ENCODE measurements around the gene PITX1. TPM values are rescaled to one million over a fixed set of nuclear protein-coding genes. Genes with fewer than 3 reads are reported as not detected.
A peak's percentile ranks its signal among the peaks of the same experiment; 100 is the strongest.

PITX1 gene
- polyA plus RNA-seq, 3 donors: not detected

DNA sequence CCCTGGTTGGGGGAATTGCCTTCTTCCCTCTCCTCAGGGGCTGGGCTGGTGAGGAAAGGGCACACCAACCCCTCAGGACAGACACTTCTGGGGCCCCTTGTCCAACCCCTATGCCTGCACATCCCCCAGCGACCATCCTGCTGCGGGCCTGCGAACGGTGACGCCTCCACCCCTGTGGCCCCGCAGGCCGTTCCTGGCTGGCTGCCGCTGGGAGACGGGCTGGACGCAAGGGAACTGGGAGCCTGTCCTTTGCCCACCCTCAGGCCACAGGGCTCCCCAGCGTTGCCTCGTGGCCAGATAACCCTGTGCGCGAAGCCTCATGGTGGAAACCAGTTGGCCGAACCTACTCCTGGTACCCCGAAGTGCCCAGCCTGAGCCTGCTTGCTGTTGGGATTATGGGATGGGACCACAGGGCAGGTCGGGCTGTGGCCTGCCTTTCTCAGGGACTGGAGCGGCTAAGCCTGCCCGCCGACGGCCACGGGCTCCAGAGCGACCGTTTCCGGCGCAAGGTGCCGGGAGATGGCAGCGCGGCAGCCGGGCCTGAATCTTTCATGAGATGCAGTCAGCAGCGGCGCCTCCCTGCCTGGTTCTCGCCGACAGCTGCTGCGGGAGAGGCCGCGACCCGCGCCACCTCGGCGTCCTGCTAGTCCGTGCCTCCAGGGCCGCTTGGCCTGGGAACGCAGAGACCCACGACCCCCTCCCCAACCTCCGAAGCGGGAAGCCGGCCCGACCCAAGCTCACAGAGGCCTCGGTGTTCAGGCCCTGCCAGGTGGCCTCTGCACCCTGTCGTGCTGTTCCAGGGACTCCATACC, 6.5 kb upstream of the PITX1 start:
- Histone ChIP-seq H3K4me1 (ENCODE audit: control insufficient read depth in 1 of 2, insufficient read depth in 2 of 2, low read length in 2 of 2) (peaks cover 0 to 5% of the 10 kb centered on the region in 2 donors), H3K27me3 (ENCODE audit: control insufficient read depth in 2 of 2, insufficient read depth in 2 of 2, low read length in 2 of 2) (peaks cover 72 to 96% of the 10 kb centered on the region in 2 donors), H3K9ac (ENCODE audit: insufficient read depth, low read length, poor library complexity, severe bottlenecking) (no peak overlapping the region), H3K9me3 (replicated peaks in 1 of 2; ENCODE audit: control insufficient read depth in 1 of 2, insufficient read depth in 1 of 2, low read length in 2 of 2) (peaks cover 4 to 47% of the 10 kb centered on the region in 2 donors), H3K4me2 (replicated peaks; ENCODE audit: extremely low read depth, low read length, poor library complexity, severe bottlenecking) (no peak overlapping the region), H4K20me1 (ENCODE audit: insufficient read depth, low read length) (no peaks in the 10 kb centered on the region), H3K27ac (ENCODE audit: low read depth in 1 of 2, low read length in 2 of 2) (no peak overlapping the region), H3K79me2 (ENCODE audit: insufficient read depth, low read length) (no peaks in the 10 kb centered on the region), H3K36me3 (replicated peaks in 1 of 2; ENCODE audit: control insufficient read depth in 1 of 2, insufficient read depth in 2 of 2, low read length in 2 of 2) (no peaks in the 10 kb centered on the region), H3K4me3 (replicated peaks in 1 of 3; ENCODE audit: low read depth in 2 of 3, low read length in 3 of 3) (no peak overlapping the region), H2AFZ (ENCODE audit: insufficient read depth, low read depth, low read length, poor library complexity, severe bottlenecking) (no peak overlapping the region)
- Mint-ChIP-seq H3K27ac (peak overlapping the region in 1 of 7 donors; percentile 11), H3K9me3 (peaks cover 0 to 15% (median 0%) of the 10 kb centered on the region in 7 donors), H3K4me3 (peak overlapping the region in 1 of 2 donors; percentile 79), H3K36me3 (peaks cover 0 to 1% of the 10 kb centered on the region in 2 donors), H3K4me1 (peaks cover 3% of the 10 kb centered on the region), H3K27me3 (ENCODE audit: low read depth in 3 of 3) (peaks cover 79 to 98% (median 88%) of the 10 kb centered on the region in 3 donors)
- TF ChIP-seq, protein P1, sequence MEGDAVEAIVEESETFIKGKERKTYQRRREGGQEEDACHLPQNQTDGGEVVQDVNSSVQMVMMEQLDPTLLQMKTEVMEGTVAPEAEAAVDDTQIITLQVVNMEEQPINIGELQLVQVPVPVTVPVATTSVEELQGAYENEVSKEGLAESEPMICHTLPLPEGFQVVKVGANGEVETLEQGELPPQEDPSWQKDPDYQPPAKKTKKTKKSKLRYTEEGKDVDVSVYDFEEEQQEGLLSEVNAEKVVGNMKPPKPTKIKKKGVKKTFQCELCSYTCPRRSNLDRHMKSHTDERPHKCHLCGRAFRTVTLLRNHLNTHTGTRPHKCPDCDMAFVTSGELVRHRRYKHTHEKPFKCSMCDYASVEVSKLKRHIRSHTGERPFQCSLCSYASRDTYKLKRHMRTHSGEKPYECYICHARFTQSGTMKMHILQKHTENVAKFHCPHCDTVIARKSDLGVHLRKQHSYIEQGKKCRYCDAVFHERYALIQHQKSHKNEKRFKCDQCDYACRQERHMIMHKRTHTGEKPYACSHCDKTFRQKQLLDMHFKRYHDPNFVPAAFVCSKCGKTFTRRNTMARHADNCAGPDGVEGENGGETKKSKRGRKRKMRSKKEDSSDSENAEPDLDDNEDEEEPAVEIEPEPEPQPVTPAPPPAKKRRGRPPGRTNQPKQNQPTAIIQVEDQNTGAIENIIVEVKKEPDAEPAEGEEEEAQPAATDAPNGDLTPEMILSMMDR (IDR thresholded peaks at IDR 0.05): no peak
- 3% methylated on average over 51 of the region's 51 CpGs for WGBS (ENCODE audit: insufficient coverage)
- intact Hi-C loops (cut with micrococcal nuclease): no loop called here
- no peak for DNase-seq

DNA sequence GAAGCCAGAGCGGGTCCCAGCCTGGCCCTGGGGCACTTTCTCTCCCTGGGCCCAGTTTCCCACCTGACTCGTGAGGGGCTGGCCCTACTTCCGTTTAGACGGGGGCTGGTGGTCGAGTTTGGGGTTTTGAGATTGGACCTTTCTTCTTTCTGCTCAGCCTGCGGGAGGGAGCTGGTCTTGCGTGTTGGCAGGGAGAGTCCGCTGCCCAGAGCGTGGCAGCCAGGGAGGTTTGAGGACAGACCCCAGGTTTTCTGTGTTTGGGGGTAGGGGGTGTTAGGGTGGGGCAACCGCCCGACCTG, 6.0 kb upstream of the PITX1 start:
- Histone ChIP-seq H4K20me1 (ENCODE audit: insufficient read depth, low read length) (no peaks in the 10 kb centered on the region), H3K36me3 (replicated peaks in 1 of 2; ENCODE audit: control insufficient read depth in 1 of 2, insufficient read depth in 2 of 2, low read length in 2 of 2) (no peaks in the 10 kb centered on the region), H3K27ac (ENCODE audit: low read depth in 1 of 2, low read length in 2 of 2) (no peak overlapping the region), H3K9ac (ENCODE audit: insufficient read depth, low read length, poor library complexity, severe bottlenecking) (no peak overlapping the region), H3K4me2 (replicated peaks; ENCODE audit: extremely low read depth, low read length, poor library complexity, severe bottlenecking) (no peak overlapping the region), H3K4me1 (ENCODE audit: control insufficient read depth in 1 of 2, insufficient read depth in 2 of 2, low read length in 2 of 2) (peaks cover 0 to 5% of the 10 kb centered on the region in 2 donors), H2AFZ (ENCODE audit: insufficient read depth, low read depth, low read length, poor library complexity, severe bottlenecking) (no peak overlapping the region), H3K79me2 (ENCODE audit: insufficient read depth, low read length) (no peaks in the 10 kb centered on the region), H3K9me3 (replicated peaks in 1 of 2; ENCODE audit: control insufficient read depth in 1 of 2, insufficient read depth in 1 of 2, low read length in 2 of 2) (peaks cover 4 to 47% of the 10 kb centered on the region in 2 donors), H3K4me3 (replicated peaks in 1 of 3; ENCODE audit: low read depth in 2 of 3, low read length in 3 of 3) (no peak overlapping the region), H3K27me3 (ENCODE audit: control insufficient read depth in 2 of 2, insufficient read depth in 2 of 2, low read length in 2 of 2) (peaks cover 75 to 96% of the 10 kb centered on the region in 2 donors)
- TF ChIP-seq, protein P1 (IDR thresholded peaks at IDR 0.05): no peak
- peaks cover 0 to 1% of the 10 kb centered on the region in 2 donors for H3K36me3 Mint-ChIP-seq
- H3K27me3 Mint-ChIP-seq (ENCODE audit: low read depth in 3 of 3): peaks cover 81 to 98% (median 93%) of the 10 kb centered on the region in 3 donors
- peaks cover 3% of the 10 kb centered on the region for H3K4me1 Mint-ChIP-seq
- no peak for DNase-seq
- 5% methylated on average over 4 of the region's 11 CpGs for WGBS (ENCODE audit: insufficient coverage)
- H3K9me3 Mint-ChIP-seq: peaks cover 0 to 15% (median 0%) of the 10 kb centered on the region in 7 donors
- intact Hi-C loops (cut with micrococcal nuclease): no loop called here
- peak overlapping the region in 1 of 2 donors; percentile 75 for H3K4me3 Mint-ChIP-seq
- H3K27ac Mint-ChIP-seq: no peak overlapping the region
